ENCODE results near the gene KCNQ1. TPM values are rescaled to one million over a fixed set of nuclear protein-coding genes. Genes with fewer than 3 reads are reported as not detected.
A peak's percentile ranks its signal among the peaks of the same experiment; 100 is the strongest.

The KCNQ1 gene
- polyA plus RNA-seq, 1 of the 3 experiments (the other 2 are of a cell fraction) = 0.05 TPM

GRCh38 chr11:2776351-2777061, 331.7 kb downstream of the KCNQ1 start:
- POLR2A ChIA-PET = interaction anchor here (0.6 to 1.5 kb wide), 2 partner anchors 38 to 72 kb away, joined by 3 read pairs; no protein-coding TSS in a partner anchor

GRCh38 chr11:2777386-2777785, 332.6 kb downstream of the KCNQ1 start:
- no peaks in the 10 kb centered on the region for H3F3A ChIP-seq (replicated peaks; ENCODE audit: insufficient read depth)
- H3K4me2 ChIP-seq = no peak overlapping the region
- no peaks in the 10 kb centered on the region for H3K9me2 ChIP-seq
- no peaks in the 10 kb centered on the region for H4K20me1 ChIP-seq (ENCODE audit: insufficient read depth)
- H3K9me3 ChIP-seq = no peaks in the 10 kb centered on the region; the same call in 1 of the 2 replicates
- DNase-seq = no peak
- no peak overlapping the region for H3K9ac ChIP-seq
- TF ChIP-seq FOSL2 (IDR thresholded peaks at IDR 0.05; ENCODE audit: borderline replicate concordance, low read depth) (peak; percentile 8; the same call in 1 of the 2 replicates), RXRA (IDR thresholded peaks at IDR 0.05; ENCODE audit: borderline replicate concordance, low read depth) (no peak), NRF1 (IDR thresholded peaks at IDR 0.05; ENCODE audit: low read depth, low read length) (no peak)
- no peak overlapping the region for H2AFZ ChIP-seq (ENCODE audit: low read depth)
- CTCF ChIA-PET = interaction anchor here (1.0 to 8.5 kb wide), 7 partner anchors 10 to 245 kb away, joined by 3 to 96 read pairs (median 6); partner anchors contain the start of gene CDKN1C
- H3K27ac ChIP-seq (ENCODE audit: low read depth in 2 of 2, low read length in 1 of 2) = peak overlapping the region in 1 of 2 experiments; percentile 99; a peak in 2 of 4 replicates
- peaks cover 10 to 73% of the 10 kb centered on the region in 2 experiments; a peak in 3 of 4 replicates for H3K4me1 ChIP-seq (ENCODE audit: control insufficient read depth in 1 of 2, insufficient read depth in 2 of 2, low read depth in 1 of 2, low read length in 1 of 2)
- WGBS (ENCODE audit: low lambda C conversion rate) = 46% methylated on average over 7 of the region's 7 CpGs
- H3K27me3 ChIP-seq (ENCODE audit: insufficient read depth) = no peaks in the 10 kb centered on the region
- POLR2A ChIA-PET = interaction anchor here (1.9 to 2.7 kb wide), 4 partner anchors 60 to 108 kb away, joined by 7 to 25 read pairs (median 12); partner anchors contain the start of genes CDKN1C and KCNQ1OT1
- no peak overlapping the region for H3K4me3 ChIP-seq (ENCODE audit: low read depth in 2 of 2, low read length in 1 of 2)
- H3K79me2 ChIP-seq (ENCODE audit: insufficient read depth) = no peaks in the 10 kb centered on the region
- H3K36me3 ChIP-seq (replicated peaks in 1 of 2; ENCODE audit: control insufficient read depth in 1 of 2, insufficient read depth in 2 of 2, low read length in 1 of 2) = no peaks in the 10 kb centered on the region

More at GRCh38 chr11:2776351-2777061, 331.7 kb downstream of the KCNQ1 start:
- H3K79me2 ChIP-seq (ENCODE audit: insufficient read depth) = no peaks in the 10 kb centered on the region
- peak overlapping the region in 1 of 2 experiments; percentile 99; a peak in 2 of 4 replicates for H3K27ac ChIP-seq (ENCODE audit: low read depth in 2 of 2, low read length in 1 of 2)
- H3K9me2 ChIP-seq = no peaks in the 10 kb centered on the region
- TF ChIP-seq CTCF (IDR thresholded peaks at IDR 0.05) (no peak), RFX5 (IDR thresholded peaks at IDR 0.05; ENCODE audit: low read length) (no peak), RCOR1 (IDR thresholded peaks at IDR 0.05; ENCODE audit: low read length) (no peak), FOXJ3 (CRISPR knock-in tag; IDR thresholded peaks at IDR 0.05) (no peak), IRF3 (IDR thresholded peaks at IDR 0.05; ENCODE audit: low read depth, low read length) (no peak), GABPA (IDR thresholded peaks at IDR 0.05; ENCODE audit: low read depth) (no peak), YY1 (IDR thresholded peaks at IDR 0.05; ENCODE audit: low read depth) (no peak)
- no peak overlapping the region for H3K4me2 ChIP-seq
- no peak for DNase-seq
- WGBS (ENCODE audit: low lambda C conversion rate) = 83% methylated on average over 7 of the region's 19 CpGs
- no peaks in the 10 kb centered on the region for H3K9me3 ChIP-seq
- no peaks in the 10 kb centered on the region for H3F3A ChIP-seq (replicated peaks; ENCODE audit: insufficient read depth)
- no peak overlapping the region for H3K4me3 ChIP-seq (ENCODE audit: low read depth in 2 of 2, low read length in 1 of 2)
- H3K4me1 ChIP-seq (ENCODE audit: control insufficient read depth in 1 of 2, insufficient read depth in 2 of 2, low read depth in 1 of 2, low read length in 1 of 2) = peaks cover 10 to 77% of the 10 kb centered on the region in 2 experiments; a peak in 3 of 4 replicates
- H2AFZ ChIP-seq (ENCODE audit: low read depth) = no peak overlapping the region
- no peaks in the 10 kb centered on the region for H3K36me3 ChIP-seq (replicated peaks in 1 of 2; ENCODE audit: control insufficient read depth in 1 of 2, insufficient read depth in 2 of 2, low read length in 1 of 2)
- H3K9ac ChIP-seq = no peak overlapping the region
- CTCF ChIA-PET = interaction anchor here (1.0 to 8.5 kb wide), 5 partner anchors 9 to 244 kb away, joined by 3 to 96 read pairs (median 4); partner anchors contain the start of gene CDKN1C
- no peaks in the 10 kb centered on the region for H4K20me1 ChIP-seq (ENCODE audit: insufficient read depth)
- no peaks in the 10 kb centered on the region for H3K27me3 ChIP-seq (ENCODE audit: insufficient read depth)

All from SK-N-SH (cell line).